HG02884 (cell line): Measurements from ENCODE around the gene MAPK11.
"Not testable (repeated sequence)": the region's sequence is repeated elsewhere in the genome, so short reads cannot be mapped to it uniquely, and the experiment has no call there.

Experiments used
- ATAC-seq: cut with Tn5 transposase; IDR thresholded peaks from one replicate; pipeline ENCODE4 v1.9.1; 2021; ENCODE audit warnings: mild to moderate bottlenecking, moderate library complexity; ENCODE audit not compliant: unreplicated experiment

Gene MAPK11

DNA sequence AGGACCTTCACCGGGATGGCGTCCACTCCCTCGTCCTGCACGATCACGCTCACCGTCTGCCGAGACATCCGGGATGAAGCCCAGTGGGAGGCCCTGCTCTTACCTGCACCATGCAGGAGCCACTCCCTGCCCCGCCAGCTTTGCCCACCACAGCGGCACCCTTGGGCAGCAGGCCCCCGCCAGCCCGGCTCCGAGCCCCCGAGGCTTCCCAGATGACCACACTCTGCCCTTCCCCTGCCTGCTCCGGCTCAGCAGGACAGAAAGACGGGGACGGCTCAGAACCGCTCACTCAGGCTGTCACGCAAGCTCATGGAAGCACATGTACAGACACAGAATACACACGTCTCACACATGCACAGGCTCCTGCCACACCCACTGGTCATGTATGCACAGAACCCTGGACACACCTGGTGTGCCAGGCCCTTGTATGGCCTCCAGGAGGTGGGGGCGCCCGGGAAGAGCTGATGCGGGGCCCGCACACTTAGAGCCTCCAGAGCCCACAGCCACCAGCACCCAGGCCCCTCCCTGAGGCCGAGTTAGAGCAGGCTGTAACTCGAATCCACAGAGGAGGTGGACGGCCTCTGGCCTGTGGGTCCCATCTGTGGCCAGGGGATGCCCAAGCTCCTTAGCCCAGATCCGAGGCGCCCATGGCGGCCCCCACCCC is 8.9 kb upstream of the MAPK11 start:
- no peak for ATAC-seq

DNA sequence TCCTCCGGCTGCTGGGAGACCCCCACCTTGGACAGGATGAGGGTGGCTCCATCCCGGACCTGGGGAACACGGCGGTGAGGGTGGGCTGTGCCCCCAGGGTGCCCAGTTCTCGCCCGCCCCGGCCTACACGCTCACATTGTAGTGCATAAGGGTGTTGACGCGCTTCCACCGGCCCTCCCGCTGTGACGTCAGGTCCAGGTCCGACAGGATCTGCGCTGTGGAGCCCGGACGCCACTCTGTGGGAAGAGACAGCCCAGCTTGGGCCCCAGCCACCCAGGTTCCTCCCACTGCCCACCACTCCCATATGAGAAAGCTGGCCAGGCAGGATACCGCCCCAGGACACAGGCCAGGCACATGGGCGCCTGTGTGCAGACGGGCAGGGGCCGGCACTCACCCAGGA is 8.3 kb upstream of the MAPK11 start:
- no peak for ATAC-seq

DNA sequence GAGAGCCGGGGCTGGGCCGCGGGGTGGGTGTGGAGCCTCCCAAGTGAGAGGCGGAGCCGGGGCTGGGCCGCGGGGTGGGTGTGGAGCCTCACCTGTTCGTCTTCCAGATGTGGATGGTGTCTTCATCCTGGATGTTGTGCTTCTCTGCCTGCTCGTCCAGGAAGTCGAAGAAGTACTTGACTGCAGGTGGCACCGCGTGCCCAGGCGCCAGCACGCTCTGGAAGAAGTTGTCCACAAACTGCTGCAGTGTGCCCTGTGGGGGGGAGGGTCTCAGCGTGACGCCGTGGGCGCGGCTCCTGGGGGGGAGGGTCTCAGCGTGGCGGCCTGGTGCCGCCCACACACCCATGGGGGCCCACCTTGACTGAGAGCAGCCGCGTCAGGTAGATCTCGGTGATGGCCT is 7.6 kb upstream of the MAPK11 start:
- ATAC-seq = no peak

DNA sequence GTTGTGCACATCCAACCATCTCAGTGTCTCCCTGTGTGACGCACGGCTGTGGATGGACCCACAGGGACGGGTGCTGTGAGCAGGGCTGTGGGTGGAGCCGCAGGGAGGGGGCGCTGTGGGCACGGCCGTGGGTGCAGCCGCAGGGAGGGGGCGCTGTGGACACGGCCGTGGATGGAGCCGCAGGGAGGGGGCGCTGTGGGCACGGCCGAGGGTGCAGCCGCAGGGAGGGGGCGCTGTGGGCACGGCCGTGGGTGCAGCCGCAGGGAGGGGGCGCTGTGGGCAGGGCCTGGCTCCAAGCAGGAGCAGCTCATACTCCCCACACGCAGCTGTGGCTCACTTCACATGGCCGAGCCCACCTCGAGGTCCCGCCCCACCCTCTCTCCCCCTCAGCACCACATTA is 6.0 kb upstream of the MAPK11 start:
- no peak for ATAC-seq

DNA sequence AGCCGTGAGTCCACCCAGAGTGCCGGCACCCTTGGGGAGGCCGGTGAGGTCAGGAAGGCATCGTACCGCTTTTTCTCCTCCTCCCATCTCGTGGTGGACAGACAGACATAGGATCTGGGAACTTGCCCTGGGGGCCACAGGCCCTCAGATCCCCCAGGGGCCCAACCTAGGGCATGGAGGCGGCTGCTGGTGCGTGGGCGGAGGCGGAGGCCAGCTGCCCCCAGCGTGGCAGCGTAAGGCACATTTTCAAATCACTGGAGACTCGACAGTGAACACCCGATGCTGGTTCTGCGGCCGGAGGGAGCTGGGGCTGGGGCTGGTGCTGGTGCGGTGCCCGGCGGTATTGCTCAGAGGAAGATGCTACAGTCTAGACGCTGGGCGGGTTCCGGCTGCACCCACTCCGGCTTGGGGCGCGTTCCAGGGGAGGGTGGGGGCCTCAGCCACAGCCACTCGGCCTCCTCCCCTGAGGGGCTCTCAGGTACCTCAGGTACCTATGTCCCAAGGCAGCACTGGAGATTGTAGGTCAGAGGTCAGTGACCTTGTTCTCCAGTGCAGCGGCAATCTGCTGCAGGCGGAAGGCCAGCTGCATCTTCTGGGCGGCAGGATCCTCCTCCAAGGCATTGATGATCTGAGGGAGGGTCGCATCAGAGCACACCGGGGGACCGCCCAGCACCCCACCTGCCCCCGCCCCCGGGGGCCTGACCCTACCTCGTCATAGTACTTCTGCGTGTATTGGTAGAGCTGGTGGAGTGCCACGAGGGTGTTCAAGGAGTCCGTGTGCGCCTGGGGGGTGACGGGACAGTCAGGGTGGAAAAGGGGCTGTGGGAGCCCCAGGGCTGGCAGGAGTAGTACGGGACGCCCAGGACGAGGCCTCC is 5.2 kb upstream of the MAPK11 start:
- ATAC-seq = no peak

DNA sequence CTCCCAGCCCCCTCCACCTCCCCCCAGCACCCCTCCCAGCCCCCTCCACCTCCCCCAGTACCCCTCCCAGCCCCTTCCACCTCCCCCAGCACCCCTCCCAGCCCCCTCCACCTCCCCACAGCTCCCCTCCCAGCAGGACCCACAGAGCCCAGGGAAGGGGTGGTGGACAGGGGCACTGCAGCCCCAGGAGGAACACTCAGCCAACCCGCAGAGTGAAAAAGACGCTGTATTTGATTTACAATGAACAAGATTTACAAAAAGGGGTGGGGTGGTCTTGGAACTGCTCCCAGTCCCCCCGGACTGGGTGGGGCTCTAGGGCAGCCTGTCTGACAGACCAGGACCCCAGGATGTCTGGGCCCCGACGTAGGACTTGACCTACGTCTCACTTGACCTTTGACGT is 4.6 kb upstream of the MAPK11 start:
- ATAC-seq = no peak

DNA sequence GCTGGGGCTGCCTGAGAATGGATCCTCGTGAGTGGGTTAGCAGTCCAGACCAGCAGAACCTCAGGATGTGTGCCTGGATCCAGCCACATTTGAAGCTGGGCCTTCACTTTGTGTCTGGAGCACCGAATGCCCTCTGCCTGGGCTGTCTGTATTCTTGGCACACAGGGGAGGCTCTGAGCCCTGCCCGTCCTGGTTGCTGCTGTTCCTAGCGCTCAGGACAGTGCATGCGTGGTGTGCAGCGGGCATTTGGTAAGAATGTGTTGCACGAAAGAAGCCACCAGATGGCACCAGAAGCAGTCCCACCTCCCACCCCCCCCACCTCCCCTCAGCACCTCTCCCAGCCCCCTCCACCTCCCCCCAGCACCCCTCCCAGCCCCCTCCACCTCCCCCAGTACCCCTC is 4.1 kb upstream of the MAPK11 start:
- ATAC-seq = no peak

DNA sequence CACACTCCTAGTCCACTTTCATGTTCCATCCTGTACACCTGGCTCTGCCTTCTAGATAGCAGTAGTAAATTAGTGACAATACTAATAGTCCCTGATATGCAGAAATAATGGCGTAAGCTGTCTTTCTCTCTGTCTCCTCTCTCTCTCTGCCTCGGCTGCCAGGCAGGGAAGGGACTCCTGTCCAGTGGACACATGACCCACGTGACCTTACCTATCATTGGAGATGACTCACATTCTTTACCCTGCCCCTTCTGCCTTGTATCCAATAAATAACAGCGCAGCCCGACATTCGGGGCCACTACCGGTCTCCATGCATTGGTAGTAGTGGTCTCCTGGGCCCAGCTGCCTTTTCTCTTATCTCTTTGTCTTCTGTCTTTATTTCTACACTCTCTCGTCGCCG is 3.6 kb upstream of the MAPK11 start:
- ATAC-seq = not testable (repeated sequence)

DNA sequence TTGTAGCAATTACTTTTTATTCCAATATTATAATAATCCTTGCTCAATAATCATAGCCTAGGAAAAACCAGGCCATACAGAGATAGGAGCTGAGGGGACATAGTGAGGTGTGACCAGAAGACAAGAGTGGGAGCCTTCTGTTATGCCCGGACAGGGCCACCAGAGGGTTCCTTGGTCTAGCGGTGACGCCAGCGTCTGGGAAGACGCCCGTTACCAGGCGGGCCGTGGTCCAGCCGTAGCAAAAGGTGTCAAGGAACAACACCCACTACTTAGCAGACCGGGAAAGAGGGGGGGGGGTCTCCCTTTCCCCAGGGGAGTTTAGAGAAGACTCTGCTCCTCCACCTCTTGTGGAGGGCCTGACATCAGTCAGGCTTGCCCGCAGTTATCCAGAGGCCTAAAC is 3.2 kb upstream of the MAPK11 start:
- ATAC-seq = not testable (repeated sequence)

DNA sequence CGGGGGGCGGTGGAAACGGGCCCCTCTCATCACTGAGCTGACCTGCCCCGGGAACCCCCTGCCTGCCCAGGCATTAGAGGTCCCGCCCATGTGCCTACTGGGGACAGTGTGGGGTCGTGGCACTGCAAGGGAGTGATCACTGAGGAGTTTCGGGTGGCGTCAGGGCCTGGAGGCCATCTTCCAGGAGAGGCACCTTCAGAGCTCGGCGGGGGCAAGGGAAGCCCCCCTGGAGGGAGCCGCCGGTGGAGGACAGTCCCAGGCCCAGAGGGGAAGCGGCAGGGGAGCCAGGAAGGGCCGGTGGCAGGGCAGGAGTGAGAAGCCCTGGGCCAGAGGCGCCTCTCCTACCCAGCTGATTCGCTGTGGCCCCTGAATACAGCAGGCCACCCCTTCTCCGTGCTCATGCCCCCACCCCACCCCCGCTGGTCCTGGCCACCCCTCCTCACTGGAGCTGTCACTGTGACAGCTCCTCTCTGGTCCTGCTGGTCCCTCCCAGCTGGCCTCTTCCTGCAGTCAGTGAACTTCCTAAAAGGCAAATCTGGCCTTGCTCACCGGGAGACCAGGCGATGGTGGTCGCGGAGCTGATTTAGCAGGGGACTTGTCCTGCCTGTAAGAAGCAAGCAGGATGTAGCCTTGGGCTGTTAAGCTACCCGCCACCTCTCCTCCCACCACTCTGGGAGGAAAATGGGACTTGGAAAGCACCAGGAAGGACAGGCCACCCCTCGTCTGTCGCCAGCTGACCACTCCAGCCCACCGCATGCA is 2.0 kb upstream of the MAPK11 start:
- no peak for ATAC-seq

DNA sequence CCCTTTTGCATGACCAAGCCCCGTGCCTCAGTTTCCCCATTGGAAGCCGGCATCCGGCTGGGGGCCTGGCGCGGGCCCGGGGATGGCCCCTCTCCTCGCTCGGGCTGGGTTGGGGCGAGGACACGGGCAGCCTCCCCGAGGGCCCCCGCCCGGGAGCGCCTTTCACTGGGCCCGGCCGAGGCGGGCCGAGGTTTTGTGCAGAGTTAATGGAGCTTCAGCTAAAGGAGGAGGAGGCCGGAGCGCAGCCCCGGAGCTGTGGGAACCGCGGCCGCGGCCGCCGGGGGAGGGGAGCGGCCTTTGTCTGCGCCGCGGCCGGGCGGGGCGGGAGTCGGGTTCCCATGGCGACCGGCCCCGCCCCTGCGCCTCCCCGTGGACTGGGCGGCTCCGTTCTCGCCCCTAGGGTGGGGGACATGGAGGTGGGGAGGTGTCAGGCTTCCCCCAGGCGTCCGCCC is 1.4 kb upstream of the MAPK11 start:
- ATAC-seq = no peak

DNA sequence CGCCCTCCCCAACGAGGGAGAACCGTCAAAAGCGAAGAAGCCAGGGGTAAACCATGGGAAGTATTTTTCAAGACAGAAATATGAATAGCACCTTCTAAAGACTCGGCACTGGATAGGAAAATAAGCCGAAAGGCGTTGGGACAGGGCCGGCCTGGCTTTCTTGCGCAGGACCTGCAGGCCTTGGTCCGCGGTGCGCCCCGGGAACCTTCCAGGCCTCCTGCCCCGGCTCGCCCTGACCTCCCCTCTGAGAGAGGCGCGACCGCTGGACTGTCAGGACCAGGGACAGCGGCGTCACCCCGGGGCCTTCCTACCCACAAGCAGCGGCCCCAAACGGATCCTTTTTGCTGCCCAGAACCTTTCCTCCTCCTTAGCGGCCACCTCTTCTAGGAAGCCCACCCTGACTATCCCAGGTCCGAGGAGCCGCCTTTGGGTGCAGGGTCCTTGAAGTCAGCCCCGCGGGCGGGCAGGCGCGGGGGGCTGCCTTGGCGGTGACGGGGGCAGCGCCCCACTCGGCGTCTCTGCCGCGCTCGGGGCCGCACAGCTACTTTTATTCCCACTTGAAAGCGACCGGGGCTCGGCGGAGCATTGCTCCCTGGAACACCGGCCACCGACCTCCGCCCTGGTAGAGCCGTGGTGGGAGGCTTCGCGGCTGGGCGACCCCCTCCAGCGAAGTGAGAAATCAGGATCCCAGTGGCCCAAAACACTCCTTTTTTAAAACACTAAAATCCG is 650 bp upstream of the MAPK11 start:
- no peak for ATAC-seq

DNA sequence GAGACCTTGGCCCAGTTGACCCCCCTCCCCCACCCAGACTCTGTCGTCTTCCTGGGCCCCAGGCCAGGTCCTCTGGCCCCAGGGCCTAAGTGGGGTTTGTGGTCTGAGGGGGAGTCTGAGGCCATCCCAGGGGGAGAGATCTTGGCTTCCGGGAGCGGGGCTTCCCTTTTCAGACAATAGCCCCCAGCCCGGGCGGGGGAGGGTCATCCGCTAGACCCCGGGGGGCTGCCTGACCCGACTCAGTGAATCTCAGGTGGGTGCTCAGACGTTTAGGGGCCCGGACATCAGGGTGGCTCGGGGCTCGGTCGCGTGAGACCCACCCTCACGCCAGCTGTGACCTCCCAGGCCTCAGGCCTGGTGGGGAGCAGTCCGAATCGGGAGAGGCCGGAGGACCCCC is 609 bp downstream of the MAPK11 start:
- ATAC-seq = no peak

DNA sequence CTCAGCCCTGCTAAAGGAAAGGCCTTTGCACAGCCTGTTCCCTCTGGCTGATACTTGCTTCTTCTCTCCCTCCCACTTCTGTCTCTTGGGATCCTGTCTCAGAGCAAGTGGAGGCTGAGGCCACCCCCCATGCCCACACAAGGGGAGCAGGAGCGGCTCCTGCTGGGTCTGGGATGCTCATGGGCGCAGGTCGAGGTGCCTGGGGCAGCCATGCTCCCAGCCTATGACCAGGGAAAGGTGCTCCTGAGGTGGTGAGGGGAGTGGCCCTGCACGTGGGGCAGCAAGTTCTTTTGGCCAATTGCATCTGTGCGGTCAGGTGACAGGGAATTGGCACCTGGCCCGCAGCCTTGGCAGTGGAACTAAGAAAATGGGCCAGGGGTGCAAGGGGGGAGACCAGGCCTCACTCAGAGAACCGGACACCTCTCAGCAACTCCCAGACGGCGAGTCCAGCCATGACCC is 1.5 kb downstream of the MAPK11 start:
- no peak for ATAC-seq

DNA sequence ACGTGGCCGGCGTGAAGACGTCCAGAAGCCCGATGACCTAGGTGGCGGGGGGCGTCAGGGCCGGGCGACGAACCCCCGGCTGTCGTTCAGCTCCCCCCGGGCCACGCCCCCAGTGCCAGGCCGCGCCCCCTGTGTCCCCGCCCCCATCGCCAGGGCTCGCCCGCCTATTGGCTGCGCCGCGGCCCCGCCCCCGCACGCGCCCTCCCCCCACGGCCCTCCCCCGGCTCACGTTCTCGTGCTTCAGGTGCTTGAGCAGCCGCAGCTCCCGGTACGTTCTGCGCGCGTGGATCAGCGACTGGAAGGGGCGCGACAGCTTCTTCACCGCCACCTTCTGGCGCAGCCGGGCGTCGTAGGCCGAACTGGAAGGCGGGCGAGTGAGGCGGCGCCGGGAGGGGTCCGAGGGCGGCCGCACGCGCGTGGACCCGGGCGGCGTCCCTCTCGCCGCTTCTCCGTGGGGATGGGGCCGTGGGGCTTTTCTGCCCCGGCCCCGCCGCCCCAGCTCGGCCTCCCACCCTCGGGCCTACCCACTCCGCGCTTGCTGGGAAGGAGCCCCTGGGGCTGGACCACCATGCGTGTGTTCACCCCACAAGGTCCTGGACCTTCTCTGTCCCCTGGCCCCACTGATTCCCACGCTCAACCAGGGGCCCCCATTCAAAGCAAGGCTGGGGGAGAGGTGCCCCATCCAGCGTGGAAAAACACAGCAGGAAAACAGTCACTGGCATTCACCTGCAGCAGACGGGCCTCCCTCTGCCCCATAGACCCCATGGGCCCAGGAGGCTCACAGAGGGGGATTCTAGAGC is 2.4 kb downstream of the MAPK11 start:
- no peak for ATAC-seq

DNA sequence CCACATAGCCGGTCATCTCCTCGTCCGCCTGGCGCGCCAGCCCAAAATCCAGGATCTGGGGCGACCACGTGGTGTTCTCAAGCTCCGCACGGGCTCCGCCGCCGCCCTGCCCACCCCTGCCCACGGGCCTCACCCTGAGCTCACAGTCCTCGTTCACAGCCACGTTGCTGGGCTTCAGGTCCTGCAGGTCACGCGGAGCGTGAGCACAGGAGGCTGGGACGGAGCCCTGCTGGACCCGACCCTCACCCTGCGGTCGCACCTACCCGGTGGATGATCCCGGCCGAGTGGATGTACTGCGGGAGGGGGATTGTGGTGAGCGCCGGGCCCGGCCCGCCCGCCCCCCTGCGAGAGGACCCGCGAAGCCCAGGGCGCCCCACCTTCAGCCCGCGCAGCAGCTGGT is 3.2 kb downstream of the MAPK11 start:
- no peak for ATAC-seq

DNA sequence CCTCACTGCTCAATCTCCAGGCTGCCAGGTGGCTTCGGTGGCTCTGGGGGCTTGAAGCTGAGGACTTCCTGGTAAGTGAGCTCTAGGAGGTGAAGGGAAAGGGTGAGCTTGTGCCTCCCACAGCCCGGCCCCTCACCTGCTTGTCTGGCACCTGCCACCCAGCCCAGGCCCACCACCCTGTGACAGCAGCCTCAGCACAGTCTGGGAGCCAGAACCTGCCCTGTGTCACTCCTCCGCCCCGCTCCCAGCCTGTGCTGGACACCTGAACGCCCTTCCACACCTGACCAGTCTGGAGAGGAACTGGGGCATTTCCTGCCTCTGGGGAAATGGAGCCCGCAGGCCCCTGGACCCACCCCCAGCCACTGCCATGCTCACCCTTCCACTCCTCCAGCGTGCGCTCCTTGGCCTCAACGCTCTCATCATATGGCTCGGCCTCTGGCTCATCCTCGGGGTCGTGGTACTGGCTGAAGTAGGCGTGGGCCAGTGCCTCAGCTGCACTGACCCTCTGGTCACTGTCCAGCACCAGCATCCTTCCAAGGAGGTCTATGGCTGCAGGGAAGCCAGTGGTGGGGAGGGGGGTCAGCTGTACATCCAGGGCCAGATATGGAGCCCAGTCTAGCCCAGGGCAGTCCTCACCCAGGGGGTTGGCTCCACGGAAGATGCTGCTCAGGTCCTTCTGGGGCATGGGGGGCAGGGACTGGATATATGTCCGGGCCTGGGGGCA is 5.1 kb downstream of the MAPK11 start:
- no peak for ATAC-seq

DNA sequence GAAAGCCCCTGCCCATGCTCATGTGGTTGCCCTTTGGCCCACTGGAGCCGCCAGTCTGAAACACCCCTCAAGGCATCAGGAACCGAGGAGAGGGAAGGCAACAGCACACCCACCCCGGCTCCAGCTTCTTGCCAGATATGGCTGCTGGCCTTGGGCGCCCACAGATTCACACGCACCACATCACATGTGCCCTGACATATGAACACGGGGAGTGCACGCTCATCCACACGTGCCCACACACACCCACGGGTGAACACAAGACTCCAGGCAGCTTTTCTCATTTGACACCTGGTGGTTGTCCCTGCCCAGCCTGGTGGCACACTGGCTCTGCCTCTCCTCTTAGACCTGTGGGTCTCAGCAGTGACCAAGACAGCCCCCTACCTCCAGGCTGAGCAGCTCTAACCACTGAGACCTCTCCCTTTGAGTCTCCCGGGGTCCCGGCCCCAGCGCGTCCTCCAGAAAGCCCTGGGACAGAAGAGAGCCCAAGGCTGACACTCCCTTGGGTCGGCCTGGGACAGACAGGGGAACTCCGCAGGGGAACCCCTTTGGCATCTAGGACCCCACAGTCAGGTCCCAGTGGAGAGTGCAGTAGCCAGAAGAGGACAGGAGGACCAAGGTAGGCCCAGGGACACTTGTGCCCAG is 6.0 kb downstream of the MAPK11 start:
- no peak for ATAC-seq
